GM12865 (cell line): ENCODE results near the gene ARRDC1.

Experiments used
- DNase-seq: peaks from one replicate; pipeline ENCODE4 v3.0.0; 2010; ENCODE audit warnings: low read depth
- H3K4me3 ChIP-seq: 2 replicates; pipeline ENCODE4 v1.5.1; 2011; ENCODE audit warnings: mild to moderate bottlenecking, low read depth, low read length, control low read depth
- TF ChIP-seq, protein P1 (sequence below): IDR thresholded peaks from 2 replicates; pipeline ENCODE4 v1.5.1; 2011; ENCODE audit warnings: low read length, control low read depth, low read depth, inconsistent platforms; ENCODE audit not compliant: insufficient read depth; ENCODE audit errors: missing control alignments

The ARRDC1 gene

DNA sequence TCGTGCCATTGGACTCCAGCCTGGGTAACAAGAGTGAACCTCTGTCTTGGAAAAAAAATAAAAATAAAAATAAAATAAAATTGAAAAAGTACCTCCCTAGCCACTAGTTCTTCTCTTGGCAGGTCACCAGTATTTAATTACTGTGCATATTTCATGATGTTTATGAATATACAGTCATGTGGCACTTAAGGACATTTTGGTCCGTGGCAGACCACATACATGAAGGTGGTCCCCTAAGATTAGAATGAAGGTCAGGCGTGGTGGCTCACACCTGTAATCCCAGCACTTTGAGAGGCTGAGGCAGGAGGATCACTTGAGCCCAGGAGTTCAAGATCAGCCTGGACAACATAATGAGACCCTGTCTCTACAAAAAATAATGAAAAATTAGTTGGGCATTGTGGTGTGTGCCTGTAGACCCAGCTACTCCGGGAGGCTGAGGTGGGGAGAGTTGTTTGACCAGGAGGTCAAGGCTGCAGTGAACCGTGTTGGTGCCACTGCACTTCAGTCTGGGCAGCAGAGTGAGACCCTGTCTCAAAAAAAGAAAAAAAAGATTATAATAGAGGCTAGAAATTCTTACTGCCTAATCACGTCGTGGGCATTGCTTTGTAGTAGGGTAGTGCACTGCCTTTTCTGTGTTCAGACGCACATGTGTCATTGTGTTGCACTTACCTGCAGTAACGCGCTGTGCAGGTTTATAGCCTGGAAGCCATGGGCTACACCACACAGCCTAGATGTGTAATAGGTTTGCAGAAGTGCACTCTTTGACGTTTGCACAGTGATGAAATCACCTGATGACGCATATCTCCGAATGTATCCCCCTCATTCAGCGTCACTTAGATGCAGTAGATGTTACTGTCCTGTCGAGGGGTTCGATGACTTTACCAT, 26.1 kb downstream of the ARRDC1 start:
- no peak for DNase-seq
- TF ChIP-seq, protein P1, sequence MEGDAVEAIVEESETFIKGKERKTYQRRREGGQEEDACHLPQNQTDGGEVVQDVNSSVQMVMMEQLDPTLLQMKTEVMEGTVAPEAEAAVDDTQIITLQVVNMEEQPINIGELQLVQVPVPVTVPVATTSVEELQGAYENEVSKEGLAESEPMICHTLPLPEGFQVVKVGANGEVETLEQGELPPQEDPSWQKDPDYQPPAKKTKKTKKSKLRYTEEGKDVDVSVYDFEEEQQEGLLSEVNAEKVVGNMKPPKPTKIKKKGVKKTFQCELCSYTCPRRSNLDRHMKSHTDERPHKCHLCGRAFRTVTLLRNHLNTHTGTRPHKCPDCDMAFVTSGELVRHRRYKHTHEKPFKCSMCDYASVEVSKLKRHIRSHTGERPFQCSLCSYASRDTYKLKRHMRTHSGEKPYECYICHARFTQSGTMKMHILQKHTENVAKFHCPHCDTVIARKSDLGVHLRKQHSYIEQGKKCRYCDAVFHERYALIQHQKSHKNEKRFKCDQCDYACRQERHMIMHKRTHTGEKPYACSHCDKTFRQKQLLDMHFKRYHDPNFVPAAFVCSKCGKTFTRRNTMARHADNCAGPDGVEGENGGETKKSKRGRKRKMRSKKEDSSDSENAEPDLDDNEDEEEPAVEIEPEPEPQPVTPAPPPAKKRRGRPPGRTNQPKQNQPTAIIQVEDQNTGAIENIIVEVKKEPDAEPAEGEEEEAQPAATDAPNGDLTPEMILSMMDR, result no peak
- no peak overlapping the region for H3K4me3 ChIP-seq

DNA sequence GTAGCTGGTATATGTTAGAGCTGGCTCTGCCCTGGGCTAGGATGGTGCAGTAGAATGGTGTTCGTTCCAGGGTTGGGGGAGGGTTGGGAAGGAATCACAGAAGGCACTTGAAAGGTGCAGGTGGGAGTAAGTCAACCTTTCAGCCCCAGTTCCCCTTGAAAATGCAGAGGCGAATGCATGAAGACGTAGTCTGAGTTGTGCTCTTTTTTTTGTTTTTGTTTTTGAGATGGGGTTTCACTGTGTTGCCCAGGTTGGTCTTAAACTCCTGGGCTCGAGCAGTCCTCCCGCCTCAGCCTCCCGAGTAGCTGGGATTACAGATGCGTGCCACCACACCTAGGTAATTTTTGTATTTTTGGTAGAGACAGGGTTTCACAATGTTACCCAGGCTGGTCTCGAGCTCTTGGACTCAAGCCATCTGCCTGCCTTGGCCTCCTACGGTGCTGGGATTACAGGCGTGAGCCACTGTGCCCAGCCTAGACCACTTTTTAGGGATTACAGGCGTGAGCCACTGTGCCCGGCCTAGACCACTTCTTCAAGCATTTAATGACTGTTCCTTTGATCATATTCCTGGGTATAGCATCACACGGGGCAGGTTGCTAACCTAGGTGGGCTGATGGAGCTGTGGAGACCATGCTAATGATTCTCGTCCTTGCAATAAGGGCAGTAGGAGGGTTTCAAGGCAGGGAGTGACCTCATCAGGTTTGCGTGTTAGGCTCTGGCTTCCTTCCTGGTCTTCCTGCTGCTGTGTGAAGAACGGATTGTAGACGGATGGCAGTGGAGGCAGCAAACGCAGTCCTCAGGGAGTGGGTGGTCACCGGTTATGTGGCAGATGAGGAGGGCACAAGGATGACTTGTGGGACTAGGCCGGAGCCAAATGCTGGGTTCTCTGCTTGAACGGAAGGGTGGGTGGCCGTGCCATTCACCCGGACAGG, 27.0 kb downstream of the ARRDC1 start:
- DNase-seq, result no peak
- no peak overlapping the region for H3K4me3 ChIP-seq
- TF ChIP-seq, protein P1, result no peak

DNA sequence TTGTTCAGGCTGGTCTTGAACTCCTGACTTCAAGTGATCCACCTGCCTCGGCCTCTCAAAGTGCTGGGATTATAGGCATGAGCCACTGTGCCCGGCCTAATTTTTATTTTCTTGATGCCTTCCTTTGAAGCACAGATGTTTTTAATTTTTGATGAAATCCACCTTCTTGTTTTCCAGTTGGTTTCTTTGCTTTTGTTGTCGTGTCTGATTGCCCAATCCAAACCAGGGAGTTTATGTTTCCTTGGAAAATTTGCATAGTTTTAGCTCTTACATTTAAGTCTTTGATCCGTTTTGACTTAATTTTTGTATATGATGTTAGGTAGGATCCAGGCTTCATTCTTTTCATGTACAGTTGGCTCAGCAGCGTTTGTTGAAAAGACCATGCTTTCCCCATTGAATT, 28.5 kb downstream of the ARRDC1 start:
- TF ChIP-seq, protein P1, result no peak
- H3K4me3 ChIP-seq, result no peak overlapping the region
- no peak for DNase-seq

DNA sequence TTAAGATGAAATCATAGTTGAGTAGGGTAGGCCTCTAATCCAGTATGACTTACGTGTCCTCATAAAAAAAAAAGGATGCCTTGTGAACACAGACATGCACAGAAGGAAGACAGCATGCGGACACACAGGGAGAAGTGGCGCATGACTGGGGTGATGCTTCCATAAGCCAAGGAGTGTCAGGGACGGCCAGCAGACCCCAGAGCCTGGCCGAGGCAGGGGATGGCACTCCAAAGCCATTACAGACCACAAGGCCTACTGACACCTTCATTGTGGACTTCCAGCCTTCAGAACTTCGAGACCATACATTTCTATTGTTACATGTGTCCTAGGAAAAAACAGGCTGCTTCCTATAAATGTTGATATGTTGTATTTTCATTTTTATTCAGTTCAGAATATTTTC, 33.2 kb downstream of the ARRDC1 start:
- peak overlapping the region; percentile 48 for H3K4me3 ChIP-seq
- TF ChIP-seq, protein P1, result no peak
- no peak for DNase-seq

DNA sequence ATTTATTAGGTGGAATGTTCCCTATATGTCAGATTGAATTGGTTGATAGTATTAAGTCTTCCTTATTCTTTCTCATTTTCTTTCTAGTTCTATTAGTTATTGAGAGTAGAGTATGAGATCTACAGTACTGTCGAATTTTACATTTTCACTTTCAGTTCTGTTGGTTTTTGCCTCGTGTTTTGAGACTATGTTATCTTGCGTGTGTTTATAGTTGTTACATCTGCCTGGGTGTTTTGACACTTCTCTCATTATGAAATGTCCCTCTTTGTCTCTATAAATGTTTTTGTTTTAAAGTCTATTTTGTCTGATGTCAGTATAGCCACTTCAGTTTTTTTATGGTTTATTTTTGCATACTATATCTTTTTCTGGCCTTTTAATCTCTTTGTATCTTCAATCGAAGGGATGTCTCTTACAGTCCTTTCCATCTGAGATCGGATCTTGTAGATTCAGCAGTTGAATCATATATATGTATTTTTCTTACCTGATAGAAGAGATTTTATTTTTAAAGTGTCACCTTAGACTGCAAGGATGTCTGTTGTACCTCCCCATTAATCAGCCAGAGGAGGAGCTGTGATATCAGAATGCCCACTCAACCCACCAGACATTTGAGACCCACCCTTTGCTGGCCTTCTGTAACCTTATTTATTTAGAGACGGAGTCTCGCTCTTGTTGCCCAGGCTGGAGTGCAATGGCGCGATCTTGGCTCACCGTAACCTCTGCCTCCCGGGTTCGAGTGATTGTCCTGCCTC, 34.0 kb downstream of the ARRDC1 start:
- DNase-seq, result peak; percentile 44
- peak overlapping the region; percentile 48 for H3K4me3 ChIP-seq

DNA sequence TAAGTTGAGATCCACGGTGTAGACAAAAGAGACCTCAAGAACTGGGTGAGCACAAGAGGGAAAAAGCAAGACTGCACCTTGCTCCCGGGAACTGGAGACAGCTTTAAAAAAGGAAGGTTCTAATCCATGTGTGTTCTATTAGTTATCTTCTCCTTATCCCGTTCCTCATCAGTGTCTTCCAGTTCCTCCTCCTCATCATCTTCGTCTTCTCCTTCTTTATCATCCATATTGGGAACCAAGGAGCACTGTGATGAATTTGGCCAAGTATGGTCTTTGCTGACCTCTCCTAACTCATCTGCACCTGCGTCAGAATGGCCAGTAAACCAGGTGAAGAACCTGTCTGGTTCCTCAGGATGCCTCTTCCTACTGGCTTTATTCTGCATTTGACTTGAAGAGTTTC, 35.4 kb downstream of the ARRDC1 start:
- TF ChIP-seq, protein P1, result no peak
- DNase-seq, result no peak
- no peak overlapping the region for H3K4me3 ChIP-seq

More for the DNA sequence above, 34.0 kb downstream of the ARRDC1 start:
- TF ChIP-seq, protein P1, result no peak
